SKM-1 treated with dmso at 0.1 percent for 144 hours (cell line): ENCODE data around the gene DZIP1L.
"Not testable (repeated sequence)": the region's sequence is repeated elsewhere in the genome, so short reads cannot be mapped to it uniquely, and the experiment has no call there.

Source experiments
- DNase-seq: peaks from one replicate; lab custom pipeline; 2025; ENCODE audit not compliant: unreplicated experiment; lab: John Stamatoyannopoulos, UW

The DZIP1L gene, protein sequence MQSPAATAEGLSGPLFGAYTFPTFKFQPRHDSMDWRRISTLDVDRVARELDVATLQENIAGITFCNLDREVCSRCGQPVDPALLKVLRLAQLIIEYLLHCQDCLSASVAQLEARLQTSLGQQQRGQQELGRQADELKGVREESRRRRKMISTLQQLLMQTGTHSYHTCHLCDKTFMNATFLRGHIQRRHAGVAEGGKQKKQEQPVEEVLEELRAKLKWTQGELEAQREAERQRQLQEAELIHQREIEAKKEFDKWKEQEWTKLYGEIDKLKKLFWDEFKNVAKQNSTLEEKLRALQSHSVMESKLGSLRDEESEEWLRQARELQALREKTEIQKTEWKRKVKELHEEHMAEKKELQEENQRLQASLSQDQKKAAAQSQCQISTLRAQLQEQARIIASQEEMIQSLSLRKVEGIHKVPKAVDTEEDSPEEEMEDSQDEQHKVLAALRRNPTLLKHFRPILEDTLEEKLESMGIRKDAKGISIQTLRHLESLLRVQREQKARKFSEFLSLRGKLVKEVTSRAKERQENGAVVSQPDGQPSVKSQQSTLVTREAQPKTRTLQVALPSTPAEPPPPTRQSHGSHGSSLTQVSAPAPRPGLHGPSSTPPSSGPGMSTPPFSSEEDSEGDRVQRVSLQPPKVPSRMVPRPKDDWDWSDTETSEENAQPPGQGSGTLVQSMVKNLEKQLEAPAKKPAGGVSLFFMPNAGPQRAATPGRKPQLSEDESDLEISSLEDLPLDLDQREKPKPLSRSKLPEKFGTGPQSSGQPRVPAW

GRCh38 chr3:138114988-138115971 lies at the start of gene DZIP1L:
Gene DZIP1L (minus strand): TSS chr3:138115608. CDS start chr3:138103971, 11,637 bp downstream.
- DNase-seq, result peak; percentile 47

- DNase-seq, result no peak
These were observed 49.7 kb upstream of the DZIP1L start for GRCh38 chr3:138165061-138165460.

DNA sequence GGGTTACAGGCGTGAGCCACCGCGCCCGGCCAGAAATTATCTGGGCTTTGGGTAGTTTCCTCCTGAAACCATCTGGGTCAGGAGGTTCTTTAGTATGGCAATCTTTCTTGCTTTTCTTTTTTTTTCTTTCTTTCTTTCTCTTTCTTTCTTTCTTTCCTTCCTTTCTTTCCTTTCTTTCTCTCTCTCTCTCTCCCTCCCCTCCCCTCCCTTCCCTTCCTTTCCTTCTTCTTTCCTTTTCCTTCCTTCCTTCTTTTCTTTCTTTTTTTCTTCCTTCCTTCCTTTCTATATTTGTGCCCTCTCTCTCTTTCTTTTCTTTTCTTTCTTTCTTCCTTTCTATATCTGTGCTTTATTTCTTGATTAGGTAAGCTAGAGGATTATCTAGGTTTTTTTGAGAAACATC lies 42.3 kb upstream of the DZIP1L start:
- no peak for DNase-seq

GRCh38 chr3:138154534-138154933 lies 39.1 kb upstream of the DZIP1L start:
- no peak for DNase-seq

GRCh38 chr3:138148503-138148902 lies 33.1 kb upstream of the DZIP1L start:
- DNase-seq, result no peak

- DNase-seq, result not testable (repeated sequence)
These were observed 26.8 kb upstream of the DZIP1L start for GRCh38 chr3:138142181-138142580.

DNA sequence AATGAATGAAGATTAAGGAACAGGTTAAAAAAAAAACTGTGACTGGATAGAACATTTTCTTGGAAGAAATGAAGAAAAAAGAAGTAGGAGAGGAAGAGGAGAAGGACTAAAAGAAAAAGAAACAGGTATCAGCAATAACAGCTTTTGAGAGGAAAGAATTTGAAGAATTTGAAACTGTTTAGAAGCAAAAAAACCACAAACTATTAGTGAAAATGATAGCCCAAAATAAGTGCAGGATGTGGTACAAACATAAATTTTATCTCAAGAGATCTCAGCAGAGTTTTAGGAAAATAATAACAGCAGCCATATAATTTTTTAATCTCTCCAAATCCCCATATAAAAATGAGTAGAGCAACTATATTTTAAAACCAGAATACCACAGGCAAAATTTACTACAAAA lies 25.5 kb upstream of the DZIP1L start:
- DNase-seq, result no peak

- DNase-seq, result no peak
These were observed 24.3 kb upstream of the DZIP1L start for GRCh38 chr3:138139691-138140090.

GRCh38 chr3:138137861-138138260 lies 22.5 kb upstream of the DZIP1L start:
- peak; percentile 85 for DNase-seq

GRCh38 chr3:138136201-138136600 lies 20.8 kb upstream of the DZIP1L start:
- DNase-seq, result peak; percentile 36

DNA sequence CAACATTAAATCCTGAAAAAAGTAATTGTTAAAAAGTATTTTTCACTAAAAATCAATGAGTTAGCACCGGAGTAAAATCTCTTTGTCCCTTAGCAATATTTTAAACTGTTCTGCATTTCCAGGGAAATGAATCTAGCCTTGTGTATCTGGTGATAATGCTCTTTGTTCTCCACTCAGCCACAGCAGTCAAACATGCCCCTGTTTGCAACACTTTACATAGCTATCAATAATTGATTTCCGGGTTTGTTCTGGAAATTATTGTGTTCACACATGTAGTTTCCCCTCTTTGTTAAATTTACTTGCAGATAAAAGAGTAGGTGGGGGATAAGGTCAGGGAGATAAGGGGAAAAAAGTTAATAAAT lies 20.4 kb upstream of the DZIP1L start:
- DNase-seq, result no peak

DNA sequence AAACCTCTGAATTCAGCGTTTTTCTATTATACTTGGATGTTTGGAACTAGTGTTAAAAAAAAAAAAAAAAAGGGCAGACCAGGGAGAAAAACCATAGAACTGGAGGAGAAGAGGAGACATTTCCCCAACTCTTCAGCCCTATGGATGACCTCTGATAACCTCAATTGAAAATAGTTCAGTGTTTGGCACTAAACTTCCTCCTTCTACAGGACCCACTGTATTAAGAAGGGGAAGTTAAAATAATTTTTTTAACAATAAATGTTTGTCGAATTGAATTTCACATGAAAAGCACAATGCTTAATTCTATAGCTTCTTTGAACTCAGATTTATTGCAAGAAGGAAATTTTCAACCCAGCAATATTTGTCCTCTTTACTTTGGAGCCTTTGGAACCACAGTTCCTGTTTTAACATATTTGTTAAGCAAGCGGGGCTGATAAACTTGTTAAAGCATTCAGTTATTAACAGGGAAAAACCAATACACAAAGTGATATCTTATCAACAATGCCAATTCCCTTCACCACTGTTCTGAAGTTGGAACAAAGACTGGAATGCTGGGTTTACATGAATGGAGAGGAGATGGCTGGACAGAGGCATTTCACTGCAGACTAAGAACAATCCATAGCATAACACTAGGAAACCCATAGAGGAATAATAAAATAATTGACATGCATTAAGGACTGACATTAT lies 19.9 kb upstream of the DZIP1L start:
- DNase-seq, result peak; percentile 67

DNA sequence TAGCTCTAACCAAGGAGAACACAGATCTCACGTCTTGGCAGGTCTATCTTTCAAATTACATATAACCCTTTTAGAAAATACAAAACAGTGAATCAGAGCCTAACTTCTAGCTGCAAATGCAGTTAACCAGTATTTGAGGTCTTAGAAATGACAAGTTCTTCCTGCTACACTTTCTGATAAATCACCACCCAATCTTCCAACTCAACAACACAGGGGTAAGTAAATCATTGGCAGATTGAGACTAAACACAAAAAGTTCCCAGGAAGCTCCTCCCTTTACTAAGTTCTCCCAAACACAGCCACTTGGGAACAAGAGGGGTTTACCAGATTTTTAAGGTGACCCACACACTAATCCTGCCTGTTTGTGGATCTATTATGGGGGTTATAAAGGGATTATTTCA lies 16.8 kb upstream of the DZIP1L start, which contains the start of gene A4GNT:
Gene A4GNT, minus strand, starts transcription at position 152 of the 400 bp plus-strand sequence. CDS start 1,134 bp downstream, outside the sequence.
- no peak for DNase-seq

GRCh38 chr3:138127636-138128365 lies 12.4 kb upstream of the DZIP1L start:
- no peak for DNase-seq

- DNase-seq, result peak; percentile 81
These were observed 10.3 kb upstream of the DZIP1L start for GRCh38 chr3:138125548-138126221.

DNA sequence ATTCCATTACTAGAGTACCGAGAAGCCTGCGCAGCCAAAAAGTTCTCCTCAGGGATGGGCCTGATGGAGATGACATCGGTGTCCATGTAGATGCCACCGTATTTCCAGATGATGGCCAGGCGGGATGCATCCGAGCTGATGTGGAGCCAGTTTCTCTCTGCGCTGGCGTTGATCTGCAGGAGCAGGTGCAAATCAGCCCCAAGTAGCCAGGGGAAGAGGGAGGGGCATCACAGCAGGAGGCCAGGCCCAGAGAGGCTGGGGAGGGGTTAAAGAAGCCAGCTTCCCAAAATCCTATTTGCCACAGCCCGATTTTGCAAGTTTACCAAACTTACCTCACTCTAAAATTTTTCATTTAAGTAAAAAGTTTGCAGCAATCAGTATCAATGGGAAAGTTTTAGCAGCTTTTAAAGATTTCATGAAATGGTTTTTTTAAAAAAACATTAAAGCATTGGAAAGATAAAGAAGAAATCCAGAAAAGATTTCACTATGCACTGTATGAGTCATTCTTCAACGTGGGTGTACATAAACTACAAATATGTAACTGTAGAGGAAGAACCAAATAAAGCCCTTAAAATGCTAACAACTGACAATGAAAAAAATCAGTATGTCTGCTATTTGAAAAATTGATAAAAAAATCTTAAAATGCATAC lies 9.4 kb upstream of the DZIP1L start:
- DNase-seq, result no peak

DNA sequence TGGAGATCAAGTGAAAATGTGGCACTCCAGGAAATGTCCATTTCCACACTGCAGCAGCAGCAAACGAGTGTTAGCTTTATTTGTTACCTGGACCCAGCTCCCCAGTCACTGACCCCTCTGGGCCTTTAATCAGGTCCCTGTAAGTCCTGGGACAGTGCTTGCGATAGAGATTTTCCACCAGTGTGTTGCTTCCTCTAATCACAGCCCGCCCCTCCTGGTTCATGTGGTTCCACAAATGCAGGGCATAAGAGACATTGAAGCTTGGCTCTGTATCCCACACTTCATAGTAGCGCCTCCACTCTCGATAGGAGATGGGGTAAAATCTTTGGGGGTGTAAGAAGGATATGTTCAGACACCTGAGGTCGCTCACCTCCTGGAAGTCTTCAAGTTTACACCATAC lies 8.8 kb upstream of the DZIP1L start:
- no peak for DNase-seq

DNA sequence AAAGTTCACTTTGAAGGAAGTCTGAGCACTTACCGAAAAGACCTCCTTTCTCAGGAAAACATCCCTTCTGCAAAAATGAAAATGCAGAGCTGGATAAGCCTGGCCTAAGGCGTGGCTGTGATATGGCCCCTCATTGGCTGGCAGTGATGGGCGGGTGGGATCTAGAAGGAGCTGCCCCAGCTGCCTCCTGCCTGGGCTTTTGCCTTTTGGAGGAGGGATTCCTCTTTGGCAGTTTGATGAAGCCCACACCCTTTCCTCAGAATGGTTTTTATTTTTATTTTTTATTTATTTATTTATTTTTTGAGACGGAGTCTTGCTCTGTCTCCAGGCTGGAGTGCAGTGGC lies 4.0 kb upstream of the DZIP1L start:
- DNase-seq, result no peak
